GM21529 (cell line): ENCODE measurements around the gene ARHGAP18.

Experiments used
- ATAC-seq: cut with Tn5 transposase; IDR thresholded peaks from one replicate; pipeline ENCODE4 v1.9.1; 2021; ENCODE audit not compliant: unreplicated experiment

ARHGAP18 gene

GRCh38 chr6:129546702-129547101 is 163.3 kb downstream of the ARHGAP18 start:
- ATAC-seq = no peak

- ATAC-seq = no peak
Observed at GRCh38 chr6:129544892-129545612, 164.9 kb downstream of the ARHGAP18 start.

- ATAC-seq = no peak
Observed at GRCh38 chr6:129543981-129544380, 166.0 kb downstream of the ARHGAP18 start.

- no peak for ATAC-seq
Observed at GRCh38 chr6:129542705-129543104, 167.3 kb downstream of the ARHGAP18 start.

GRCh38 chr6:129539032-129539431 is 170.9 kb downstream of the ARHGAP18 start:
- no peak for ATAC-seq

- ATAC-seq = no peak
Observed at GRCh38 chr6:129536271-129536670, 173.7 kb downstream of the ARHGAP18 start.

GRCh38 chr6:129534926-129535325 is 175.1 kb downstream of the ARHGAP18 start:
- ATAC-seq = no peak
